GM23338 (cell line): ENCODE data around the gene HMGCLL1.

Source experiments
- EZH2 ChIP-seq: fragments of 200-600 bp; sonication (generic); IDR thresholded peaks from one replicate; pipeline ENCODE4 v1.8.0; 2017; ENCODE audit warnings: antibody characterized with exemption, mild to moderate bottlenecking, low read depth; ENCODE audit not compliant: unreplicated experiment
- ZNF114 ChIP-seq: fragments of 250-450 bp; sonication (Bioruptor Pico); IDR thresholded peaks from 2 replicates; pipeline ENCODE4 v1.5.0; 2020; ENCODE audit warnings: mild to moderate bottlenecking, moderate library complexity

DNA sequence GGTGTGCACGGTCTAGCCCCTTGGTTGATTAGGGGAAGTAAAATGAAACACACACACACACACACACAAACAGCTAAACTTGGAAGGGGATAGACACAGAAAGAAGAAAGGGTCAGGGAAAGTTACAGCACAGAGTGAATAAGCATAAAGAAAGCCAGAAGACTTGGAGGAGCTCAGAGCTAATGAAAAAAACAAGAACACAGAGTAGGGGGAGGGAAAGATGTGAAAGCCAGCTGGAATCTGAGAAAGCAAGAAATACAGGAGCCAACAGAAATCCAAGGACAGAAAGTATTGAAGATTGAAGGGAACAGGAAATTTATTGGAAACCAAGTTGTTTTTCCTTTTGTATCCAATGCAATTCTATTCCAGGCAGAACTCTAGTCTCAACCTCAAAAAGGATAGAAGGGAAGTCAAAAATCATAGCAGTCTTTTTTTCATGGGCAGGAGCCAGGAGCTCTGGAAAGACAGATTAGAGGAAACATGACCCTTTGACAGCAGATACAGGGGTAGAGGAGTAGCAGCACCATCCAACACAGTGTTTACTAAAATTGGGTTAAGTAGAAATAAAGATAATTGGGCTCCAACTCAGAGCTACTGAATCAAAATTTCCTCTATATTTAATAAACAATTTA is 10.1 kb downstream of the HMGCLL1 start:
- TF ChIP-seq EZH2 (no peak), ZNF114 (no peak)
